ENCODE results near the gene TSNAXIP1.

DNA sequence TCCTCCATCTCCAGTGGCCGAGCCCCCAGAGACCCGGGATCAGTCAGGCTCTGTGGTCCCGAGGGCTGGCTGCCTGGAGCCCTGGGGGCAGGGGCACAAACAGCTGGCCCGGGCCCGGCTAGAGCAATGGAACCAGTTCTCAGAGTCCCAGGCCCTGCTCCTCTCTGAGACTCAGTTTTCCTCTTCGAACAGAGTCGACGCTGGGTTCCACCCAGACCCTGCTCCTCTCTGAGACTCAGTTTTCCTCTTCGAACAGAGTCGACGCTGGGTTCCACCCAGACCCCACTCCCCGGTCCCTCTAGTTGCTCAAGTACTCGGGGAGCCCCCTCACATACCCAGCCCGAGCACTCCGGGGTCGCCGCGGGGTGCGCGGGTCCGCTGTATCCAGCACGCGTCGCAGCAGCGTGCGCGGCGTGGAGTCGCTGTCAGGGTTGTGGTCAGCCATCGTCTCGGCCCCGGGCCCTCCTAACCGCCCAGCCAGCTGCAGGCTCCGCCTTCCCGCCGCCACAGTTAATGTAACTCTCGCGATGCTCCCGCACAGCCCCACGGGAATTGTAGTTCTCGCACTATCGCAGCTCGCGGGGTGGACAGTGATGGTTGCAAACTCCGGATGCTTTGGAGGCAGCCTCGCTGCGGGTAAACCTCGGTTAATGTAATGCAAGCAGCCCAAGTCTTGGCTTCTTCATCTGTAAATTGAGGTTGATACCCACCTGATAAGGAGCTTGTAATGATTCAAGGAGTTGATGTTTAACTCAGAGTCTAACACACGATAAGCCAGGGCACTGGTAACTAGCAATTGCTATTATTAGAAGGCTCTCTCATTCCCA, 26.9 kb downstream of the TSNAXIP1 start:
- TF ChIP-seq, protein P1, sequence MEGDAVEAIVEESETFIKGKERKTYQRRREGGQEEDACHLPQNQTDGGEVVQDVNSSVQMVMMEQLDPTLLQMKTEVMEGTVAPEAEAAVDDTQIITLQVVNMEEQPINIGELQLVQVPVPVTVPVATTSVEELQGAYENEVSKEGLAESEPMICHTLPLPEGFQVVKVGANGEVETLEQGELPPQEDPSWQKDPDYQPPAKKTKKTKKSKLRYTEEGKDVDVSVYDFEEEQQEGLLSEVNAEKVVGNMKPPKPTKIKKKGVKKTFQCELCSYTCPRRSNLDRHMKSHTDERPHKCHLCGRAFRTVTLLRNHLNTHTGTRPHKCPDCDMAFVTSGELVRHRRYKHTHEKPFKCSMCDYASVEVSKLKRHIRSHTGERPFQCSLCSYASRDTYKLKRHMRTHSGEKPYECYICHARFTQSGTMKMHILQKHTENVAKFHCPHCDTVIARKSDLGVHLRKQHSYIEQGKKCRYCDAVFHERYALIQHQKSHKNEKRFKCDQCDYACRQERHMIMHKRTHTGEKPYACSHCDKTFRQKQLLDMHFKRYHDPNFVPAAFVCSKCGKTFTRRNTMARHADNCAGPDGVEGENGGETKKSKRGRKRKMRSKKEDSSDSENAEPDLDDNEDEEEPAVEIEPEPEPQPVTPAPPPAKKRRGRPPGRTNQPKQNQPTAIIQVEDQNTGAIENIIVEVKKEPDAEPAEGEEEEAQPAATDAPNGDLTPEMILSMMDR (IDR thresholded peaks at IDR 0.05) = no peak
- peak in 1 of 2 donors; percentile 84 for TF ChIP-seq POLR2A (IDR thresholded peaks at IDR 0.05)
